GM06990 (cell line): ENCODE results near the gene LIN28B.

Experiments
- DNase-seq: peaks from one replicate; pipeline ENCODE4 v3.0.0-alpha.2; 2011; ENCODE audit not compliant: insufficient read length; ENCODE audit errors: extremely low read depth
- H3K27me3 ChIP-seq: replicated peaks from 2 replicates; pipeline ENCODE4 v1.6.0; 2011; ENCODE audit warnings: low read length; ENCODE audit not compliant: control insufficient read depth, insufficient read depth
- H3K36me3 ChIP-seq: 2 replicates; pipeline ENCODE4 v1.5.1; 2011; ENCODE audit warnings: low read length; ENCODE audit not compliant: control insufficient read depth, insufficient read depth
- H3K4me3 ChIP-seq: replicated peaks from 2 replicates; pipeline ENCODE4 v1.5.1; 2011; ENCODE audit warnings: low read depth, mild to moderate bottlenecking, control low read depth, low read length
- TF ChIP-seq, protein P1 (sequence below): IDR thresholded peaks from 2 replicates; pipeline ENCODE4 v1.5.1; 2011; ENCODE audit warnings: low read length, control low read depth, mild to moderate bottlenecking, inconsistent platforms; ENCODE audit not compliant: insufficient read depth, poor library complexity, severe bottlenecking

LIN28B gene

DNA sequence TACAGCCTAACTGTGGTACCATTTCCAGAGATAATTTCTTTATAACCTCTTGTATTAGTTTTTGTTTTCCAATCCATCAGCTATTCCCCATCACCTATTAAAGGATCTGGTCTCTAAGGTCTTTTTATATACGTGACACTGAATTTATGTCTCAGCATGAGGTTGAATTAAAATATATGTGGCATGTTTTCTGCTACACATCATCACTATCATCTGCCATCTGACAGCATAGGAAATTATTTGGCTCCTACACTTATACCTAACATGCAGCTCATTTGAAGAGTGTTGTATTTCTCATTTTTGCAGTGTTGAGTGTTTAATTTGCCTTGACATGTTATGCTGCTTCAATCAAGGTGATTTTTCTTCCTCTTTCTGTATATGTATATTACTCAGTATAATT, 100.3 kb downstream of the LIN28B start:
- no peak for DNase-seq
- no peak overlapping the region for H3K4me3 ChIP-seq
- TF ChIP-seq, protein P1, sequence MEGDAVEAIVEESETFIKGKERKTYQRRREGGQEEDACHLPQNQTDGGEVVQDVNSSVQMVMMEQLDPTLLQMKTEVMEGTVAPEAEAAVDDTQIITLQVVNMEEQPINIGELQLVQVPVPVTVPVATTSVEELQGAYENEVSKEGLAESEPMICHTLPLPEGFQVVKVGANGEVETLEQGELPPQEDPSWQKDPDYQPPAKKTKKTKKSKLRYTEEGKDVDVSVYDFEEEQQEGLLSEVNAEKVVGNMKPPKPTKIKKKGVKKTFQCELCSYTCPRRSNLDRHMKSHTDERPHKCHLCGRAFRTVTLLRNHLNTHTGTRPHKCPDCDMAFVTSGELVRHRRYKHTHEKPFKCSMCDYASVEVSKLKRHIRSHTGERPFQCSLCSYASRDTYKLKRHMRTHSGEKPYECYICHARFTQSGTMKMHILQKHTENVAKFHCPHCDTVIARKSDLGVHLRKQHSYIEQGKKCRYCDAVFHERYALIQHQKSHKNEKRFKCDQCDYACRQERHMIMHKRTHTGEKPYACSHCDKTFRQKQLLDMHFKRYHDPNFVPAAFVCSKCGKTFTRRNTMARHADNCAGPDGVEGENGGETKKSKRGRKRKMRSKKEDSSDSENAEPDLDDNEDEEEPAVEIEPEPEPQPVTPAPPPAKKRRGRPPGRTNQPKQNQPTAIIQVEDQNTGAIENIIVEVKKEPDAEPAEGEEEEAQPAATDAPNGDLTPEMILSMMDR = no peak
- H3K27me3 ChIP-seq = no peaks in the 10 kb centered on the region
- no peaks in the 10 kb centered on the region for H3K36me3 ChIP-seq

DNA sequence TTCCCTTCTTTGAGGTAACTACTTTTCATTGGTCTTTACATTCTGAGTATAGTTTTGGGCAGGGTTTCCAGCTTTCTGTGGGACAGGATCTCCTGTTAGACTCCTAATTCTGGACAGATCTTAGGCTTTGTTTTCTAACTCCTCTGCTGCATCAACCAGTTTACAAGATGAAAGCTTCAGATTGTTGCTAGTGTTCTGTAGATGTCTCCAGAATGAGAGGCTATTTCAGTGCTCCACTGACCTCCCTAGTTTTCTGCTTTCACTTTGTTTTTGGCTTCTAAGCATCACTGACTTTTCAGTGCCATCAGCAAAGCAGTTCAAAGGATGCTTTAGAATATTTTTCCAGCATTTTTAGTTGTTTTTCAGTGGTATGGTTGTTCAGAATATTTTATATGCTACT, 101.4 kb downstream of the LIN28B start:
- TF ChIP-seq, protein P1 = no peak
- no peak for DNase-seq
- Histone ChIP-seq H3K27me3 (no peaks in the 10 kb centered on the region), H3K36me3 (no peaks in the 10 kb centered on the region), H3K4me3 (no peak overlapping the region)

- no peak overlapping the region for H3K4me3 ChIP-seq
- H3K36me3 ChIP-seq = no peaks in the 10 kb centered on the region
- TF ChIP-seq, protein P1 = no peak
- DNase-seq = no peak
- no peaks in the 10 kb centered on the region for H3K27me3 ChIP-seq
These were observed 101.9 kb downstream of the LIN28B start for GRCh38 chr6:105058846-105059245.

- DNase-seq = no peak
- Histone ChIP-seq H3K27me3 (no peaks in the 10 kb centered on the region; the same call in 1 of the 2 replicates), H3K4me3 (no peak overlapping the region), H3K36me3 (no peaks in the 10 kb centered on the region)
- TF ChIP-seq, protein P1 = no peak
These were observed 109.3 kb downstream of the LIN28B start for GRCh38 chr6:105066233-105066632.

GRCh38 chr6:105066836-105067235, 109.9 kb downstream of the LIN28B start:
- TF ChIP-seq, protein P1 = no peak
- Histone ChIP-seq H3K36me3 (no peaks in the 10 kb centered on the region), H3K27me3 (no peaks in the 10 kb centered on the region; the same call in 1 of the 2 replicates), H3K4me3 (no peak overlapping the region)
- no peak for DNase-seq

- no peaks in the 10 kb centered on the region for H3K36me3 ChIP-seq
- DNase-seq = no peak
- no peak overlapping the region for H3K4me3 ChIP-seq
- TF ChIP-seq, protein P1 = no peak
- no peaks in the 10 kb centered on the region; the same call in 1 of the 2 replicates for H3K27me3 ChIP-seq
These were observed 110.4 kb downstream of the LIN28B start for GRCh38 chr6:105067329-105067728.
